ENCODE results near the gene SPOUT1. TPM values are rescaled to one million over a fixed set of nuclear protein-coding genes. Genes with fewer than 3 reads are reported as not detected.

The SPOUT1 gene
- total and polyA plus RNA-seq, 2 donors (not counting 1 experiment from before 2014, with no cell fraction given) = 73.0 to 86.4 TPM

- TF ChIP-seq, protein P1, sequence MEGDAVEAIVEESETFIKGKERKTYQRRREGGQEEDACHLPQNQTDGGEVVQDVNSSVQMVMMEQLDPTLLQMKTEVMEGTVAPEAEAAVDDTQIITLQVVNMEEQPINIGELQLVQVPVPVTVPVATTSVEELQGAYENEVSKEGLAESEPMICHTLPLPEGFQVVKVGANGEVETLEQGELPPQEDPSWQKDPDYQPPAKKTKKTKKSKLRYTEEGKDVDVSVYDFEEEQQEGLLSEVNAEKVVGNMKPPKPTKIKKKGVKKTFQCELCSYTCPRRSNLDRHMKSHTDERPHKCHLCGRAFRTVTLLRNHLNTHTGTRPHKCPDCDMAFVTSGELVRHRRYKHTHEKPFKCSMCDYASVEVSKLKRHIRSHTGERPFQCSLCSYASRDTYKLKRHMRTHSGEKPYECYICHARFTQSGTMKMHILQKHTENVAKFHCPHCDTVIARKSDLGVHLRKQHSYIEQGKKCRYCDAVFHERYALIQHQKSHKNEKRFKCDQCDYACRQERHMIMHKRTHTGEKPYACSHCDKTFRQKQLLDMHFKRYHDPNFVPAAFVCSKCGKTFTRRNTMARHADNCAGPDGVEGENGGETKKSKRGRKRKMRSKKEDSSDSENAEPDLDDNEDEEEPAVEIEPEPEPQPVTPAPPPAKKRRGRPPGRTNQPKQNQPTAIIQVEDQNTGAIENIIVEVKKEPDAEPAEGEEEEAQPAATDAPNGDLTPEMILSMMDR (IDR thresholded peaks at IDR 0.05) = no peak
- TF ChIP-seq EZH2 (IDR thresholded peaks at IDR 0.05; ENCODE audit: borderline replicate concordance, insufficient read depth, low read depth, low read length, poor library complexity, severe bottlenecking) = no peak
- peaks cover 0 to 15% of the 10 kb centered on the region in 2 experiments for H3K36me3 ChIP-seq (replicated peaks in 1 of 2; ENCODE audit: control extremely low read depth in 1 of 2, control insufficient read depth in 1 of 2, extremely low read depth in 1 of 2, insufficient read depth in 2 of 2, low read length in 1 of 2)
- no peak overlapping the region for H3K4me3 ChIP-seq (ENCODE audit: control extremely low read depth in 1 of 5, extremely low read depth in 1 of 5, insufficient read depth in 1 of 5, low read depth in 2 of 5, low read length in 4 of 5)
- no peaks in the 10 kb centered on the region for H3K27me3 ChIP-seq (replicated peaks in 1 of 4; ENCODE audit: control extremely low read depth in 1 of 4, control insufficient read depth in 3 of 4, insufficient read depth in 4 of 4, low read length in 3 of 4)
- DNase-seq (no peak), ATAC-seq (ENCODE audit: low read depth) (no peak)
- ChIA-PET POLR2A (no interaction called here), CTCF (no interaction called here)
- H2AFZ ChIP-seq (ENCODE audit: insufficient read depth, low read depth, low read length, poor library complexity, severe bottlenecking) = no peak overlapping the region
- intact Hi-C loops (cut with micrococcal nuclease) = no loop called here
- H3K27ac ChIP-seq (ENCODE audit: low read length in 2 of 2) = no peak overlapping the region
- H3K4me3 Mint-ChIP-seq = no peak overlapping the region
- no peaks in the 10 kb centered on the region for H3K79me2 ChIP-seq (ENCODE audit: control insufficient read depth, insufficient read depth, low read length)
- H3K4me1 Mint-ChIP-seq = peaks cover 2% of the 10 kb centered on the region
- H3K9me3 Mint-ChIP-seq (ENCODE audit: insufficient read depth) = no peaks in the 10 kb centered on the region
- H3K27ac Mint-ChIP-seq = no peak overlapping the region
- no peaks in the 10 kb centered on the region for H3K4me1 ChIP-seq (ENCODE audit: control insufficient read depth in 2 of 2, insufficient read depth in 2 of 2, low read length in 2 of 2)
- H4K20me1 ChIP-seq (ENCODE audit: control insufficient read depth, insufficient read depth, low read length, poor library complexity, severe bottlenecking) = no peaks in the 10 kb centered on the region
- WGBS (ENCODE audit: insufficient coverage) = 95% methylated on average over 2 of the region's 3 CpGs
- no peaks in the 10 kb centered on the region for H3K27me3 Mint-ChIP-seq
- H3K9me3 ChIP-seq (ENCODE audit: control extremely low read depth in 1 of 3, control insufficient read depth in 2 of 3, insufficient read depth in 1 of 3, low read length in 2 of 3) = no peaks in the 10 kb centered on the region
- H3K9ac ChIP-seq (ENCODE audit: low read length) = no peak overlapping the region
- H3K4me2 ChIP-seq (replicated peaks; ENCODE audit: low read depth, low read length, poor library complexity, severe bottlenecking) = no peak overlapping the region
Measured at GRCh38 chr9:128838338-128838737, 8.7 kb upstream of the SPOUT1 start.

- 84% methylated on average over 8 of the region's 14 CpGs for WGBS (ENCODE audit: insufficient coverage)
- no peak overlapping the region for H2AFZ ChIP-seq (ENCODE audit: insufficient read depth, low read depth, low read length, poor library complexity, severe bottlenecking)
- intact Hi-C loops (cut with micrococcal nuclease) = no loop called here
- H3K9ac ChIP-seq (ENCODE audit: low read length) = no peak overlapping the region
- H3K4me1 ChIP-seq (ENCODE audit: control insufficient read depth in 2 of 2, insufficient read depth in 2 of 2, low read length in 2 of 2) = no peaks in the 10 kb centered on the region
- H3K9me3 ChIP-seq (ENCODE audit: control extremely low read depth in 1 of 3, control insufficient read depth in 2 of 3, insufficient read depth in 1 of 3, low read length in 2 of 3) = no peaks in the 10 kb centered on the region
- POLR2A ChIA-PET = no interaction called here
- H3K9me3 Mint-ChIP-seq (ENCODE audit: insufficient read depth) = no peaks in the 10 kb centered on the region
- no peak overlapping the region for H3K27ac ChIP-seq (ENCODE audit: low read length in 2 of 2)
- no peak overlapping the region for H3K4me2 ChIP-seq (replicated peaks; ENCODE audit: low read depth, low read length, poor library complexity, severe bottlenecking)
- H3K27ac Mint-ChIP-seq = no peak overlapping the region
- peaks cover 0 to 10% of the 10 kb centered on the region in 2 experiments for H3K36me3 ChIP-seq (replicated peaks in 1 of 2; ENCODE audit: control extremely low read depth in 1 of 2, control insufficient read depth in 1 of 2, extremely low read depth in 1 of 2, insufficient read depth in 2 of 2, low read length in 1 of 2)
- H3K27me3 Mint-ChIP-seq = no peaks in the 10 kb centered on the region
- no peaks in the 10 kb centered on the region for H3K4me1 Mint-ChIP-seq
- DNase-seq (no peak), ATAC-seq (ENCODE audit: low read depth) (no peak)
- CTCF ChIA-PET = no interaction called here
- TF ChIP-seq, protein P1 (IDR thresholded peaks at IDR 0.05) = no peak
- TF ChIP-seq EZH2 (IDR thresholded peaks at IDR 0.05; ENCODE audit: borderline replicate concordance, insufficient read depth, low read depth, low read length, poor library complexity, severe bottlenecking) = no peak
- H3K27me3 ChIP-seq (replicated peaks in 1 of 4; ENCODE audit: control extremely low read depth in 1 of 4, control insufficient read depth in 3 of 4, insufficient read depth in 4 of 4, low read length in 3 of 4) = no peaks in the 10 kb centered on the region
- H3K4me3 ChIP-seq (ENCODE audit: control extremely low read depth in 1 of 5, extremely low read depth in 1 of 5, insufficient read depth in 1 of 5, low read depth in 2 of 5, low read length in 4 of 5) = no peak overlapping the region
- H3K4me3 Mint-ChIP-seq = no peak overlapping the region
- H4K20me1 ChIP-seq (ENCODE audit: control insufficient read depth, insufficient read depth, low read length, poor library complexity, severe bottlenecking) = no peaks in the 10 kb centered on the region
- peaks cover 2% of the 10 kb centered on the region for H3K79me2 ChIP-seq (ENCODE audit: control insufficient read depth, insufficient read depth, low read length)
Measured at GRCh38 chr9:128836509-128837145, 7.0 kb upstream of the SPOUT1 start.

Data from B cell (primary cell).